CD14-positive monocyte (primary cell): ENCODE results near the gene TPPP2. TPM values are rescaled to one million over a fixed set of nuclear protein-coding genes. Genes with fewer than 3 reads are reported as not detected.
A peak's percentile ranks its signal among the peaks of the same experiment; 100 is the strongest.

ENCODE experiments used
- DNase-seq, 3 donors: peaks; one replicate each; pipeline ENCODE4 v3.0.0-alpha.2; 2011 to 2022
- H2AFZ ChIP-seq: 2 replicates; pipeline ENCODE4 v1.6.0; 2012; ENCODE audit warnings: mild to moderate bottlenecking, low read depth, low read length, inconsistent platforms; ENCODE audit not compliant: insufficient read depth, poor library complexity, severe bottlenecking
- H3K27ac ChIP-seq, 2 donors: 1 replicate in 1 of 2; 2 replicates in 1 of 2; pipeline ENCODE4 v1.5.1; 2012 to 2013; ENCODE audit warnings: low read length in 2 of 2, control low read depth in 1 of 2, inconsistent platforms in 1 of 2, low read depth in 1 of 2, mild to moderate bottlenecking in 1 of 2
- H3K27me3 ChIP-seq, 2 donors: one replicate each; pipeline versions ENCODE4 v1.6.0 to v1.6.1; 2011 to 2013; ENCODE audit warnings: low read length in 2 of 2; ENCODE audit not compliant: control insufficient read depth in 2 of 2, insufficient read depth in 2 of 2
- H3K36me3 ChIP-seq, 2 donors: replicated peaks in 1 of 2; 1 replicate in 1 of 2; 2 replicates in 1 of 2; pipeline versions ENCODE4 v1.5.1 to v1.6.1; 2012 to 2013; ENCODE audit warnings: low read length in 2 of 2, control low read depth in 1 of 2, inconsistent platforms in 1 of 2, mild to moderate bottlenecking in 1 of 2; ENCODE audit not compliant: insufficient read depth in 2 of 2, control insufficient read depth in 1 of 2
- H3K4me1 ChIP-seq, 2 donors: 1 replicate in 1 of 2; 2 replicates in 1 of 2; pipeline versions ENCODE4 v1.5.1 to v1.6.1; 2012 to 2013; ENCODE audit warnings: low read length in 2 of 2, control low read depth in 1 of 2, inconsistent platforms in 1 of 2, mild to moderate bottlenecking in 1 of 2, moderate library complexity in 1 of 2; ENCODE audit not compliant: insufficient read depth in 2 of 2, control insufficient read depth in 1 of 2
- H3K4me2 ChIP-seq: replicated peaks from 2 replicates; pipeline ENCODE3; 2012; ENCODE audit warnings: low read length, moderate library complexity, mild to moderate bottlenecking; ENCODE audit not compliant: poor library complexity, severe bottlenecking; ENCODE audit errors: extremely low read depth
- H3K4me3 ChIP-seq, 3 experiments: fragments of 200-600 bp in 1 of 3; sonication (generic) in 1 of 3; replicated peaks in 1 of 3; 1 replicate in 2 of 3; 2 replicates in 1 of 3; pipeline ENCODE4 v1.5.1; 2011 to 2013; ENCODE audit warnings: low read length in 3 of 3, mild to moderate bottlenecking in 3 of 3, control low read depth in 2 of 3, low read depth in 2 of 3, inconsistent platforms in 1 of 3, moderate library complexity in 1 of 3
- H3K79me2 ChIP-seq: 2 replicates; pipeline ENCODE4 v1.6.0; 2012; ENCODE audit warnings: mild to moderate bottlenecking, control low read depth, inconsistent platforms, low read length, moderate library complexity; ENCODE audit not compliant: insufficient read depth
- H3K9ac ChIP-seq: 2 replicates; pipeline ENCODE4 v1.6.0; 2017; ENCODE audit warnings: low read length, mild to moderate bottlenecking; ENCODE audit not compliant: insufficient read depth, poor library complexity, severe bottlenecking
- H3K9me3 ChIP-seq, 2 donors: replicated peaks in 1 of 2; 1 replicate in 1 of 2; 2 replicates in 1 of 2; pipeline versions ENCODE4 v1.5.1 to v1.6.1; 2012 to 2013; ENCODE audit warnings: low read length in 2 of 2, control low read depth in 1 of 2; ENCODE audit not compliant: control insufficient read depth in 1 of 2, insufficient read depth in 1 of 2
- H4K20me1 ChIP-seq: 2 replicates; pipeline ENCODE4 v1.6.0; 2012; ENCODE audit warnings: mild to moderate bottlenecking, low read length, control low read depth, moderate library complexity; ENCODE audit not compliant: insufficient read depth
- H3K27ac Mint-ChIP-seq, 7 donors: one replicate each; pipeline ENCODE4 v1.8.0; 2020; ENCODE audit warnings: mild to moderate bottlenecking in 7 of 7, mixed read lengths in 7 of 7, moderate library complexity in 6 of 7, inconsistent platforms in 2 of 7
- H3K27me3 Mint-ChIP-seq, 3 donors: one replicate each; pipeline ENCODE4 v1.8.0; 2021 to 2022; ENCODE audit warnings: low read depth in 3 of 3, mild to moderate bottlenecking in 3 of 3, mixed read lengths in 3 of 3, moderate library complexity in 3 of 3, inconsistent platforms in 1 of 3
- H3K36me3 Mint-ChIP-seq, 2 donors: one replicate each; pipeline ENCODE4 v1.8.0; 2020; ENCODE audit warnings: mixed read lengths in 2 of 2, inconsistent platforms in 1 of 2, mild to moderate bottlenecking in 1 of 2
- H3K4me1 Mint-ChIP-seq: one replicate; pipeline ENCODE4 v1.8.0; 2020; ENCODE audit warnings: mild to moderate bottlenecking, mixed read lengths
- H3K4me3 Mint-ChIP-seq, 2 donors: one replicate each; pipeline ENCODE4 v1.8.0; 2020; ENCODE audit warnings: mild to moderate bottlenecking in 2 of 2, mixed read lengths in 2 of 2, moderate library complexity in 1 of 2
- H3K9me3 Mint-ChIP-seq, 7 donors: one replicate each; pipeline ENCODE4 v1.8.0; 2020 to 2022; ENCODE audit warnings: mixed read lengths in 7 of 7, mild to moderate bottlenecking in 6 of 7, moderate library complexity in 6 of 7, inconsistent platforms in 2 of 7
- WGBS: methylation state at CpG from one replicate; pipeline ENCODE4 v1.1.5; 2013; ENCODE audit warnings: missing lambda C conversion rate; ENCODE audit not compliant: insufficient coverage; 5-methylcytosine and 5-hydroxymethylcytosine counted together
- intact Hi-C, 2 donors: fragments of 100-400 bp; cut with micrococcal nuclease; formaldehyde crosslinking; loops; one replicate each; pipeline versions ENCODE4 v1.15.0 to v1.15.1; 2023
- polyA plus RNA-seq, 3 donors: library from polyadenylated mRNA; depleted of rRNA in 1 of 3; unstranded in 2 of 3; stranded (reverse) in 1 of 3; fragments of 300-500 nt in 2 of 3; fragments of >200 nt in 1 of 3; fragmentation: Illumina TruSeq in 2 of 3; gene quantifications; 1 replicate in 2 of 3; 2 replicates in 1 of 3; pipeline ENCODE4 v1.2.3, GENCODE V29; 2012 to 2021
- TF ChIP-seq, protein P1 (sequence below): fragments of 200-600 bp; IDR thresholded peaks from one replicate; pipeline ENCODE4 v1.8.0; 2022; ENCODE audit warnings: antibody characterized with exemption, mild to moderate bottlenecking

Gene TPPP2
- polyA plus RNA-seq, 3 donors = not detected

DNA sequence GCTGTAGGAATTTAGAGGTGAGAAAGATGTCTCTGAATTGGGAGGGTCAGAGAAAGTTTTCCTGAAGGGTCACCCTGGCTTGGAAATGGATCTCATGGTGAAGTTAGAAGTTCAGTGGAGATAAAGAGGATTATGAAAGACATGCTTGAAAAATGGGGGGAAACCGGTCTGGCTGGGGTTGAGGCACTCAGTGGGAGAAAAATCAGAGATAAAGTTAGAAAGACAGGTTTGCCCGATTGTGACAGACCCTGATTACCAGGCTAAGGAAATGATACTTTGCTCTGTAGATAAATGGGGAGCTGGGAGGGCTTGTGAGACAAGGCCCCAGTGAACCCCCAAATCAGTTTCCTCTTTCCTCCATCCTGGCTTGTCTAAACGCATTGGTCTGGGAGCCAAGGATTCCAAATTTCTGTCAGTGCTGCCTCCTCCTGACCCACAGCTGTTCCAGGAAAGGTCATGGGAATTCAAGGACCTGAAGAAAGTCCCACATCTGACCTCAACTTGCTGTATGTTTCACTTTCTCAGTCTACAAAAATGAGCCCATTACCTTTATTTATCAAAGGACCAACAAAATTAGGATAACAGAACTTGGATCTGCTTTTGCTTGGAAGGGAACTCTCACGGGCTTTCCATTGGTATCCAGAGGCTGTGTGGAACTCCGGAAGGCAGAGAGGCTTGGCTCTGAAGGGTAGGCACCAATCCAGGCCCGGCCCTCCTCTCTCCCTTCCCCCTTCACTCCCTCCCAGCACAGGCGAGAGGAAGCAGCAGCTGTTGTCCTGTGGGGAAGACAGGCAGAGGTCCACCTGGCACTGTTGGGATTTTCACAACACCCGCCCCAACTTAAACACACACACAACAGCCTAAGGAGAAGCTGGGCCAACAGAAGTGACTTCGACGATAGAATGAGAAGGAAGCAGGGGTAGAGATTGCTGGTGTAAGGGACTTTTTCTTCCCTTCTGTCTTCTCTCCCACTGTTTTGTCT, 8.7 kb downstream of the TPPP2 start:
- H3K36me3 Mint-ChIP-seq = no peaks in the 10 kb centered on the region
- H3K4me1 ChIP-seq = no peaks in the 10 kb centered on the region
- H3K4me2 ChIP-seq = no peak overlapping the region
- no peak overlapping the region for H3K4me3 ChIP-seq
- no peak for DNase-seq
- TF ChIP-seq, protein P1, sequence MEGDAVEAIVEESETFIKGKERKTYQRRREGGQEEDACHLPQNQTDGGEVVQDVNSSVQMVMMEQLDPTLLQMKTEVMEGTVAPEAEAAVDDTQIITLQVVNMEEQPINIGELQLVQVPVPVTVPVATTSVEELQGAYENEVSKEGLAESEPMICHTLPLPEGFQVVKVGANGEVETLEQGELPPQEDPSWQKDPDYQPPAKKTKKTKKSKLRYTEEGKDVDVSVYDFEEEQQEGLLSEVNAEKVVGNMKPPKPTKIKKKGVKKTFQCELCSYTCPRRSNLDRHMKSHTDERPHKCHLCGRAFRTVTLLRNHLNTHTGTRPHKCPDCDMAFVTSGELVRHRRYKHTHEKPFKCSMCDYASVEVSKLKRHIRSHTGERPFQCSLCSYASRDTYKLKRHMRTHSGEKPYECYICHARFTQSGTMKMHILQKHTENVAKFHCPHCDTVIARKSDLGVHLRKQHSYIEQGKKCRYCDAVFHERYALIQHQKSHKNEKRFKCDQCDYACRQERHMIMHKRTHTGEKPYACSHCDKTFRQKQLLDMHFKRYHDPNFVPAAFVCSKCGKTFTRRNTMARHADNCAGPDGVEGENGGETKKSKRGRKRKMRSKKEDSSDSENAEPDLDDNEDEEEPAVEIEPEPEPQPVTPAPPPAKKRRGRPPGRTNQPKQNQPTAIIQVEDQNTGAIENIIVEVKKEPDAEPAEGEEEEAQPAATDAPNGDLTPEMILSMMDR = no peak
- no peaks in the 10 kb centered on the region for H3K9me3 ChIP-seq
- H3K4me3 Mint-ChIP-seq = no peak overlapping the region
- peaks cover 0 to 2% (median 0%) of the 10 kb centered on the region in 7 donors for H3K9me3 Mint-ChIP-seq
- no peak overlapping the region for H3K27ac Mint-ChIP-seq
- H3K27me3 ChIP-seq = peaks cover 0 to 11% of the 10 kb centered on the region in 2 donors
- H2AFZ ChIP-seq = no peak overlapping the region
- no peaks in the 10 kb centered on the region for H4K20me1 ChIP-seq
- H3K27ac ChIP-seq = no peak overlapping the region
- no peaks in the 10 kb centered on the region for H3K36me3 ChIP-seq
- H3K27me3 Mint-ChIP-seq = peaks cover 4 to 10% (median 5%) of the 10 kb centered on the region in 3 donors
- intact Hi-C loops = no loop called here
- H3K4me1 Mint-ChIP-seq = peaks cover 8% of the 10 kb centered on the region
- H3K9ac ChIP-seq = no peak overlapping the region
- WGBS = 85% methylated on average over 5 of the region's 10 CpGs
- no peaks in the 10 kb centered on the region for H3K79me2 ChIP-seq

DNA sequence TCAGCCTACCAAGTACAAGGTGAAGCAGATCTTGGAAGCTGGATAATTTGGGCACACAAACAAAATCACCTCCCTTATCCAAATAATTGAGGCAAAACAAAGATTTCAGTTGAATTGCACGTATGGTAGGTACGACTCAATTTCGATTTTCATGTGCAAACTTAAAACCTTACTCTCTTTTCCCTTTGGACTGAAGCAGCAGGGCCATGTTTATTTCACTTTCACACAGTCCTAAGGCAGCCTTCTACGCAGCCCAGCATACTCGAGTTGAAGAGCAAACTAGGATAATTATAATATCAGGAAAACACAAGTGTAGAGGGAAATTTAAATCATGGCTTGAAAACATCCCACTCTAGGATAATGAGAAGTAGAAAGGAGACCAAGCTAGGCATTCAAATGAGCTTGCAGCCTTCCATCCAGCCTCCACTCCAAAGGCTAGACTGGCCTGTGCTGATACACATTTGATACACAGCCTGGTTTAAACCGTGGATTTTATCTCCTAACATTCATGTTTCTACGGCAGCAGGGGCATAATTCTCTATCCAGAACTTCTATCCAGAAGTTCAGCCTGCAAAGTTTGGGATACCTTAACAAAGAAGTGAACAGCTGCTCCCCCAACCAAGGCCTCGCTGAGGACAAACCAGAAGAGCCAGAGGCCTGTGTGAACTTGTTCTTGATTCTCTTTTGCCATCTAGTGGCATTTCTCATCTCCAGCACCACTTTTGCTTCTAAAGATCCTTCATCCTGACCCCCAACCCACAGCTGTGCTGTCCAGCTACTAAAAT, 9.8 kb downstream of the TPPP2 start:
- peaks cover 0 to 2% (median 0%) of the 10 kb centered on the region in 7 donors for H3K9me3 Mint-ChIP-seq
- WGBS = 92% methylated on average over 4 of the region's 8 CpGs

More for the DNA sequence above, 9.8 kb downstream of the TPPP2 start:
- intact Hi-C loops = no loop called here
- no peak overlapping the region for H3K4me2 ChIP-seq
- H3K4me1 Mint-ChIP-seq = peaks cover 13% of the 10 kb centered on the region
- H3K27ac Mint-ChIP-seq = no peak overlapping the region
- H3K27me3 Mint-ChIP-seq = peaks cover 6 to 11% (median 10%) of the 10 kb centered on the region in 3 donors
- no peak overlapping the region for H3K4me3 Mint-ChIP-seq
- peak in 2 of 3 donors; percentile 41 to 52 for DNase-seq
- H3K27ac ChIP-seq = no peak overlapping the region
- no peaks in the 10 kb centered on the region for H3K79me2 ChIP-seq
- H3K36me3 Mint-ChIP-seq = no peaks in the 10 kb centered on the region
- no peak overlapping the region for H2AFZ ChIP-seq
- H3K36me3 ChIP-seq = no peaks in the 10 kb centered on the region
- no peaks in the 10 kb centered on the region for H3K4me1 ChIP-seq
- no peak overlapping the region for H3K4me3 ChIP-seq
- TF ChIP-seq, protein P1 = peak; percentile 19
- peaks cover 0 to 21% of the 10 kb centered on the region in 2 donors for H3K27me3 ChIP-seq
- H4K20me1 ChIP-seq = no peaks in the 10 kb centered on the region
- no peaks in the 10 kb centered on the region for H3K9me3 ChIP-seq
- no peak overlapping the region for H3K9ac ChIP-seq
